Natural killer cell (primary cell): ENCODE measurements around the gene DSTN. TPM values are rescaled to one million over a fixed set of nuclear protein-coding genes. Genes with fewer than 3 reads are reported as not detected.

Experiments
- ATAC-seq, 3 donors: fragments of 150-1000 bp in 2 of 3; fragments of 200-7000 bp in 1 of 3; cut with Tn5 transposase; 1 replicate in 1 of 3; 2 replicates in 2 of 3; pipeline ENCODE4 v1.10.0; 2021; ENCODE audit warnings: mild to moderate bottlenecking in 2 of 3, moderate library complexity in 2 of 3
- DNase-seq, 2 donors: peaks; one replicate each; pipeline versions ENCODE4 v3.0.0 to v3.0.0-alpha.2; 2013 to 2021; ENCODE audit warnings: mixed read lengths in 1 of 2
- H3K27ac ChIP-seq: one replicate; pipeline ENCODE4 v1.5.1; 2013; ENCODE audit warnings: mild to moderate bottlenecking, low read length
- H3K27me3 ChIP-seq: one replicate; pipeline ENCODE4 v1.6.1; 2013; ENCODE audit warnings: low read length; ENCODE audit not compliant: control insufficient read depth, insufficient read depth
- H3K36me3 ChIP-seq: one replicate; pipeline ENCODE4 v1.6.1; 2013; ENCODE audit warnings: low read length; ENCODE audit not compliant: control insufficient read depth, insufficient read depth
- H3K4me1 ChIP-seq: one replicate; pipeline ENCODE4 v1.6.1; 2013; ENCODE audit warnings: low read length; ENCODE audit not compliant: control insufficient read depth, insufficient read depth
- H3K4me3 ChIP-seq: one replicate; pipeline ENCODE4 v1.5.1; 2013; ENCODE audit warnings: low read length
- H3K9me3 ChIP-seq: one replicate; pipeline ENCODE4 v1.6.1; 2013; ENCODE audit warnings: low read length; ENCODE audit not compliant: control insufficient read depth, insufficient read depth
- H3K27ac Mint-ChIP-seq, 2 donors: one replicate each; pipeline ENCODE4 v1.8.0; 2022; ENCODE audit warnings: mild to moderate bottlenecking in 2 of 2, mixed read lengths in 2 of 2, moderate library complexity in 1 of 2
- H3K27me3 Mint-ChIP-seq, 2 donors: one replicate each; pipeline ENCODE4 v1.8.0; 2022; ENCODE audit warnings: low read depth in 2 of 2, mixed read lengths in 2 of 2
- H3K36me3 Mint-ChIP-seq: one replicate; pipeline ENCODE4 v1.8.0; 2022; ENCODE audit warnings: mixed read lengths
- H3K4me1 Mint-ChIP-seq, 2 donors: one replicate each; pipeline ENCODE4 v1.8.0; 2022; ENCODE audit warnings: mixed read lengths in 2 of 2
- H3K4me3 Mint-ChIP-seq: one replicate; pipeline ENCODE4 v1.8.0; 2022; ENCODE audit warnings: mild to moderate bottlenecking, moderate library complexity, mixed read lengths
- H3K9me3 Mint-ChIP-seq, 2 donors: one replicate each; pipeline ENCODE4 v1.8.0; 2022; ENCODE audit warnings: mixed read lengths in 2 of 2
- CTCF ChIP-seq: fragments of 200-600 bp; IDR thresholded peaks from one replicate; pipeline ENCODE4 v1.8.0; 2022; ENCODE audit warnings: antibody characterized with exemption
- WGBS: methylation state at CpG from one replicate; pipeline ENCODE4 v1.1.7; 2013; ENCODE audit warnings: missing lambda C conversion rate; ENCODE audit not compliant: insufficient coverage; 5-methylcytosine and 5-hydroxymethylcytosine counted together
- intact Hi-C: fragments of 100-400 bp; cut with micrococcal nuclease; formaldehyde crosslinking; loops from one replicate; pipeline ENCODE4 v1.14.2; 2022
- total RNA-seq, 4 donors: library from RNA; stranded (reverse); fragments of 120-200 nt in 1 of 4; gene quantifications; one replicate each; pipeline versions ENCODE4 v1.2.3 to v1.2.4, GENCODE V29; 2013 to 2022

DSTN gene
- total RNA-seq, 3 donors from 2014 or later (not counting 1 experiment from before 2014, with no cell fraction given): 47.5 to 73.5 (median 70.0) TPM

- Histone ChIP-seq H3K27ac (no peak overlapping the region), H3K4me1 (peaks cover 63% of the 10 kb centered on the region), H3K36me3 (peaks cover 31% of the 10 kb centered on the region), H3K27me3 (no peaks in the 10 kb centered on the region), H3K4me3 (no peak overlapping the region), H3K9me3 (no peaks in the 10 kb centered on the region)
- H3K36me3 Mint-ChIP-seq: no peaks in the 10 kb centered on the region
- 85% methylated on average over 32 of the region's 32 CpGs for WGBS
- H3K4me1 Mint-ChIP-seq: peaks cover 29 to 42% of the 10 kb centered on the region in 2 donors
- DNase-seq (no peak), ATAC-seq (no peak)
- peak overlapping the region; percentile 71 to 98 for H3K27ac Mint-ChIP-seq
- H3K27me3 Mint-ChIP-seq: no peaks in the 10 kb centered on the region
- intact Hi-C loops: loop anchor here (5.0 kb wide), 2 partner anchors 67 to 813 kb away; partner anchors contain the start of gene RRBP1
- no peaks in the 10 kb centered on the region for H3K9me3 Mint-ChIP-seq
- no peak for TF ChIP-seq CTCF
- H3K4me3 Mint-ChIP-seq: peak overlapping the region; percentile 13
These were observed 45.2 kb downstream of the DSTN start for GRCh38 chr20:17614812-17615644.

DNA sequence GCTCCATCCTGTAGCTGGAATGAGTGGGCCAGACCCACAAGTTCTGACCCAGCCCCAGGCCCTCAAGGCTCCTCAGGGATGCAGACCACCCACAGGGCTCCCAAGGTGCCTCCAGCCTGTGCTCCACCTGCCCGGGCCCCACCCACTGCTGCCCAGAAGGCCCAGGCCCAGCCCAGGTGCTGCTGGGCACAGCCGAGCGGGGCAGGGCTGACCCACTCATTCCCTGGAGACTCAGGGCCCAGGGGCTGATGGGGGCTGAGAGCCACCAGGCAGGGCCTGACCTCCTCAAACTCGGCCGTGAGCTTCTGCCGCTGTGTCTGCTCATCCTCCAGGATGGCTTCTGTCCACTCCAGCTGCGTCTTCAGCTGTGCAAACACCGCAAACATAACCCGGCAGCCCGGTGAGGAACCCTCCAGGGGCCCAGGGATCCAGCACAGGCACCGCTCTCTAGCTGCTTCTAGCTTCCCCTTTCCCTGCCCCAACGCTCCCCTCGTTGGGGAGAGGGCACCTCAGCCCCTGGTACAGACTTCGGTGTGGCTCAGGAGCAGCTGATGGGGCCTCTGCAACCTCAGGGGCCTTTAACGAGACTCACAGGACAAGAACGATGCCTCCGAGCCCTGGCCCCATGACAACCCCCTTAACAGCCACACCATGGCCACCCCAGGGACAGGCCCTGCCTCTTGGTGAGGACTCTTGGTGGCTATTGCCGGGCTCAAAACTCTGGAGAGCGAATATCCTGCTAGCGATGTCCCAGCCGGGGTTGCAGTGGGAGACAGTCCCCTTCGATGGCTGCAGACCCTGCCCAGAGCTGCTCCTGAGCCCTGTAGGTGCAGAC, 46.0 kb downstream of the DSTN start:
- Histone ChIP-seq H3K27me3 (no peaks in the 10 kb centered on the region), H3K36me3 (peaks cover 39% of the 10 kb centered on the region), H3K4me1 (peaks cover 55% of the 10 kb centered on the region), H3K27ac (no peak overlapping the region), H3K4me3 (no peak overlapping the region), H3K9me3 (no peaks in the 10 kb centered on the region)
- Mint-ChIP-seq H3K36me3 (no peaks in the 10 kb centered on the region), H3K9me3 (no peaks in the 10 kb centered on the region), H3K4me1 (peaks cover 21 to 34% of the 10 kb centered on the region in 2 donors), H3K27me3 (no peaks in the 10 kb centered on the region), H3K27ac (no peak overlapping the region), H3K4me3 (no peak overlapping the region)
- 71% methylated on average over 22 of the region's 22 CpGs for WGBS
- DNase-seq (no peak), ATAC-seq (no peak)
- intact Hi-C loops: loop anchor here (5.0 kb wide), 1 partner anchor 814 kb away; no protein-coding TSS in a partner anchor
- TF ChIP-seq CTCF: no peak

GRCh38 chr20:17616480-17617211, 46.8 kb downstream of the DSTN start:
- peaks cover 46% of the 10 kb centered on the region for H3K36me3 ChIP-seq
- no peak overlapping the region for H3K27ac Mint-ChIP-seq
- ATAC-seq: no peak
- no peaks in the 10 kb centered on the region for H3K9me3 Mint-ChIP-seq
- no peak overlapping the region for H3K4me3 Mint-ChIP-seq
- no peaks in the 10 kb centered on the region for H3K27me3 ChIP-seq
- TF ChIP-seq CTCF: no peak
- no peak overlapping the region for H3K27ac ChIP-seq
- H3K4me1 ChIP-seq: peaks cover 47% of the 10 kb centered on the region
- peaks cover 20 to 30% of the 10 kb centered on the region in 2 donors for H3K4me1 Mint-ChIP-seq
- 83% methylated on average over 21 of the region's 22 CpGs for WGBS
- intact Hi-C loops: loop anchor here (1.0 to 5.0 kb wide), 3 partner anchors 79 to 814 kb away; no protein-coding TSS in a partner anchor
- H3K36me3 Mint-ChIP-seq: no peaks in the 10 kb centered on the region
- H3K9me3 ChIP-seq: no peaks in the 10 kb centered on the region
- H3K4me3 ChIP-seq: no peak overlapping the region
- peak in 1 of 2 donors; percentile 13 for DNase-seq
- H3K27me3 Mint-ChIP-seq: no peaks in the 10 kb centered on the region
